CD4-positive, alpha-beta T cell treated with Interleukin-17A for 1 hour (primary cell): ENCODE measurements around the gene CCDC178.

Source experiments
- DNase-seq: peaks from one replicate; pipeline ENCODE4 v3.0.0-alpha.2; 2020

CCDC178 gene

DNA sequence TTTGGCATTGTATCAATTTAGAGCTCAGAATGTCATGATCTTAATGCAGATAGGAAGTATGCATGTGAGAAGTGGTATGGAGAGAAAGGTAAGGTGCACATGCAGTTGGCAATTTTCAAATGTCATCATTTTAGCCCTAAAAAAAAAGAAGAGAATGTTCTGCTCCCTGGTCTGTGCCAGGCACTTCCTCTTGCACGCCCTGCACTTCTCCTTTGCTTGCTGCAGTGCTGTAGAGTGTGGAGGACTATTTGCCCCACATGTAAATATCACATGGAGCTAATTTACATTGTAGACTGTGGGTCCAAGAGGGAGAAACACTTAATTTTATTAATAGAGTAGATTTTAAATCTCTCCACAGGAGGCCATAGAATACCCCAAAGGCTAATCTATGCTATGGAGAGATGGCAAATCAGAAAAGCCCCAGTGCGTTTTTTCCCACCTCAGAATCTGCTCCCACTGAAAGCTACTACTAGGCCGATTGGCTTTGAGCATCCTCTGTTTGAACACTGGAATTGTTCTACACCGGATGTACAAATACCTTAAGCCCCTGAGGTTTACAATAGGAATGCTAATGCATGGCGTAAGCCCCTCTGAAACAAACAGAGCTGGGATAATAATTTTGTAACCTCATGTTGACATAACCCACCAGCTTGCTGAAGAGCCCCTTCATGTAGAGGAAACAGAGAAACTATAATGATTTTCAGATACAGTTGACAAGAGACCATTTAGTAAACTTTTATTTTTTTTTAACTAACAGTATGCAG lies 530.5 kb downstream of the CCDC178 start:
- no peak for DNase-seq

DNA sequence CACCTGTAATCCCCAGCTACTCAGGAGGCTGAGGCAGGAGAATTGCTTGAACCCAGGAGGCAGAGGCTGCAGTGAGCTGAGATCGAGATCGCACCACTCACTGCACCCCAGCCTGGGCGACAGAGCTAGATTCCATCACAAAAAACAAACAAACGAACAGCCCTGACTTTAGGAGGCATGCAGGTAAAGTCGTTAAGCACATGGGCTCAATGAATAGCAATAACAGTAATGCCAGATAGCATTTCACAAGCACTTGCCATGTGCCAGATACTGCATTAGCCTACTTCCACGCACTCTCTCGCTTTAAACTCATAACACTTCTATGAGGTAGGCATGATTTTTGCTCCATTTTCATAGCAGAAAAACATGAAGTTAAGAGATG lies 532.1 kb downstream of the CCDC178 start:
- DNase-seq, result no peak

- DNase-seq, result no peak
These were observed 532.7 kb downstream of the CCDC178 start for GRCh38 chr18:32907648-32908423.

DNA sequence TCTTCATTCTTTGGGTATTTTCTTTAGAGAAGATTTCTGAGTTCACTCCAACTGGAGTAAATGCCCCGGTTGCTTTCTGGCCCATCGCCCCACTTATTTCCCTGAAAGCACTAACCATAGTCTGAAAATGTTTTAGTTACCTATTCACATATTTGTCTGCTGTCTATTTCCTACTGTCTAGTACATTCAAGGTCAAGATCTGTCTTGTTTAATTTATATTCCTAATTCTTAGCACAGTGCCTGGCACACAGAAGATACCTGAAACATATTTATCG lies 533.3 kb downstream of the CCDC178 start:
- DNase-seq, result no peak

- DNase-seq, result no peak
These were observed 533.8 kb downstream of the CCDC178 start for GRCh38 chr18:32906506-32907310.

- DNase-seq, result no peak
These were observed 534.9 kb downstream of the CCDC178 start for GRCh38 chr18:32905651-32906050.

GRCh38 chr18:32902568-32903330 lies 537.8 kb downstream of the CCDC178 start:
- DNase-seq, result no peak

- DNase-seq, result no peak
These were observed 540.7 kb downstream of the CCDC178 start for GRCh38 chr18:32899819-32900218.

- no peak for DNase-seq
These were observed 543.6 kb downstream of the CCDC178 start for GRCh38 chr18:32896776-32897547.

DNA sequence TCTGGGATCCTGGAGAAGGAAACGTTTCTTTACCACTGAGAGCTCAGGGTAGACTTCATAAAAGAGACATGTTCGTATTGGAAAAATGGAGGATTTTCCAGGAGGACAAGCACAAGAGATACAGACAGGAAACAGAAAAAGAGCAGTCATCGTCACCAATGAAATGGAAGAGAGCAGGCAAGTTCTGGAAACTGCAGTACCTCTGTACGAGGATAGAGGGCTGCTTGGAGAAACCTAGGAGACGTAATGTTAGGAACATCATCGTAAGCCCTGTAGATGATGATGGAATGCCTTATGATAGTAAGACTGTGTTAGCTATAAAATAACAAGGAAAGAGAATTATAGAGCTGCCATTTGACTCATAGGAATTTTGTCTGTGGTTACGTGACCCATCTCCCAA lies 546.6 kb downstream of the CCDC178 start:
- DNase-seq, result no peak

GRCh38 chr18:32891797-32892196 lies 548.7 kb downstream of the CCDC178 start:
- DNase-seq, result no peak

- DNase-seq, result no peak
These were observed 549.4 kb downstream of the CCDC178 start for GRCh38 chr18:32891130-32891529.

DNA sequence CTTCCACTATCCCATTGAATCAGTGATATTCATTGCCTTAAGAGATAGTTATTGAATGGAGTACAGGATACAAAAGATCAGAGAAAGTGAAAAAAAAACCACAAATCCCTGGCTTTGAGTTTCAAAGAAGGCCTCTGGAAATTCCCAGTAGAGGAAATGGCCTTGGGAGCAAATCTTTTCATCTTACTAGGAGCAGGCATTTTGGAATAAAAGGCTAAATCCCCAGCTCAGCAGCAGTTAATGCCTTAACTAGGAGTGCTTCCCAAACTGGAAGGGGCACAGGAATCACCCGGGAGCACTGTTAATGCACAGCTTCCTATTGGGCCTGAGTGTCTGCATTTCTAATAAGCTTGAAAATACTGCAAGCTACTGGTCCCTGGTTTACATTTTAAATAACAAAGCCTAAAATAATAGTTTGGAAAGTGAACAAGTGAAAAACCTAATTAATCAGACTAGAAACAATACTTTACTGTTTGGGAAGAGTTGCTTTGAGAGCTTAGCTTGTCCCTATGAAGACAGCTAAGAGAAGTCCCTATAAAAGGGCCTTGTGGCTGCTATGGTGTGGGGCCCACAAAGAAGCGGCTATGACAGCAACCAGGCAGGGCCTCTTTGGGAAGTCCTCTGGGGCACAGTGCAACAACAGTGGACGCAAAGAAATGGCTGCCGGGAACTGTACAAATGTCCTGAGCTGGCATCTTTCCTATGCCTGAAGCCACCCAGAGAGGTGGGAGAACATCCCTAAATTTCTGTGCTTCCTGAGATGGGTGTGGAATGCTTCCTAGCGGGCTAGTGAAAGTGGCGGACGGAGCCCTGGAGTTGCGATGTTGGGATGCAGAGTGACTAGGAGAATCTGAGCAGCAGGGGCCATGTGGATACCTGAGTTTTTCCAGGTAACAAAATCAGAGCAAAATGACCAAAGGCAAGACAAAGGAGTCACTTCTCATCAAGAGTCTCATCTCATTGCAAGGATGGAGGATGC lies 550.6 kb downstream of the CCDC178 start:
- no peak for DNase-seq

GRCh38 chr18:32888306-32888705 lies 552.2 kb downstream of the CCDC178 start:
- DNase-seq, result no peak
